ENCODE results near the gene MED9.
"Not testable (repeated sequence)": the region's sequence is repeated elsewhere in the genome, so short reads cannot be mapped to it uniquely, and the experiment has no call there.

The MED9 gene, protein sequence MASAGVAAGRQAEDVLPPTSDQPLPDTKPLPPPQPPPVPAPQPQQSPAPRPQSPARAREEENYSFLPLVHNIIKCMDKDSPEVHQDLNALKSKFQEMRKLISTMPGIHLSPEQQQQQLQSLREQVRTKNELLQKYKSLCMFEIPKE

DNA sequence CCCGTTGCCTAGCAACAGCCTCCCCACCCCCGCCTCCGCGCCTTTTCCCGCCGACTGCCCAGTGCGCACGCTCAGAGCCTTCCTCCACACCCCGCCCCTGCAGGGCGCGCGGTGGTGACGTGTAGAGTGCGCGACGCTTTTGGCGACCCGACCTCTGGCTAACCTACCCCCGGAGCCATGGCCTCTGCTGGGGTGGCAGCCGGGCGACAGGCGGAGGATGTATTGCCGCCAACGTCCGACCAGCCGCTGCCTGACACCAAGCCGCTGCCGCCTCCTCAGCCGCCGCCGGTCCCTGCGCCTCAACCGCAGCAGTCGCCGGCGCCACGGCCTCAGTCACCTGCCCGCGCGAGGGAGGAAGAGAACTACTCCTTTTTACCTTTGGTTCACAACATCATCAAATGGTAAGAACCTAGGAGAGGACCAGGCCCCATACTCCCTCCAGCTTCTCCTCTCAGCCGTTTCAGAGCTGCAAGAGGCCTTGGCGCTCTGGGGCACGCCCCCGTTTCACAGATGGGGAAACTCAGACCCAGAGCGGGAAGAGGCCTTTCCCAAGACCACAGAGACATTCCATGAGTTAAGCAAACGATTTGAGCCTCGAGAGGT, at the start of gene MED9:
MED9 (plus strand) TSS at position 136 of the 603 bp plus-strand sequence; CDS start at position 178, 42 bp downstream.
- peak in 54 of 56 donors; percentile 69 to 94 (median 86) for DNase-seq

DNA sequence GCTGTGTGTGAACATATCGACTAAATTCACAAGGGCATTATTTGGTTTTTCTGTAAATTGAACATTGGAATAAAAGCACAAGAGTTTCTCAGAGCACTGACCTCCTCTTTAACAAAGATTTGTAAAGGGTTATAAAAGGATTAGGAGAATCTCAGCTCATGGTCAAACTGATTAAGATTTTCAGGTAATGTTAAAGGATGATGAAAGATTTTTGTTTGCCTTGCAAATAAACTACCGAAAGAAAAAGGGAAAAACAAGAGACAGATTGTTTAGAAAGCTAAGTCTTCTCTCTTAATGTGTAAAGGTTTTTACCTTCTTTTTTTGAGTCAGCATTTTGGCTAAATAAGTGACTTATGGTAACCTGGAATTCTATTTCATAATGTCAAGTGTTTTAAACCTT, 47.6 kb upstream of the MED9 start:
- DNase-seq: no peak

DNA sequence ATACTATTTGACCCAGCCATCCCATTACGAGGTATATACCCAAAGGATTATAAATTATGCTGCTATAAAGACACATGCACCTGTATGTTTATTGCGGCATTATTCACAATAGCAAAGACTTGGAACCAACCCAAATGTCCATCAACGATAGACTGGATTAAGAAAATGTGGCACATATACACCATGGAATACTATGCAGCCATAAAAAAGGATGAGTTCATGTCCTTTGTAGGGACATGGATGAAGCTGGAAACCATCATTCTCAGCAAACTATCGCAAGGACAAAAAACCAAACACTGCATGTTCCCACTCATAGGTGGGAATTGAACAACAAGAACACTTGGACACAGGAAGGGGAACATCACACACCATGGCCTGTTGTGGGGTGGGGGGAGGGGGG, 45.9 kb upstream of the MED9 start:
- not testable (repeated sequence) for DNase-seq

DNA sequence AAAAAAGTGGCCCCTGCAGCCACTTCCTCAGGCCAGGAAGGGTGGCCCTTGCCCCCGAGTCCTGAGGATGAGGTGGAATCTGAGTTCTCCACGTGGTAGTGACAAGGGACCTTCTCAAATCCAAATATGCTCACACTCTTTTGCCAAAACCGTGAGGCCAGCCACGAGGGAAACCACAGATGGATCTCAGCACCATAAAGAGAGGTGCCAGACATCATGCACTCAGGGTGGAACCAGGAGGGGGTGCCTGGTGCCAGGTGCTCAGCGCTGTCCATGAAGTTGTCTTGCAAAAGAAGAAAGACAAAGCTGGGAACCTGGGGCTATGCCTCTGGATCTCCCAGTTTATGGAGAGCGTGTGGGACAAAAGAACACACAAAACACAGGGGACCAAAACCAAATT, 45.2 kb upstream of the MED9 start:
- no peak for DNase-seq

DNA sequence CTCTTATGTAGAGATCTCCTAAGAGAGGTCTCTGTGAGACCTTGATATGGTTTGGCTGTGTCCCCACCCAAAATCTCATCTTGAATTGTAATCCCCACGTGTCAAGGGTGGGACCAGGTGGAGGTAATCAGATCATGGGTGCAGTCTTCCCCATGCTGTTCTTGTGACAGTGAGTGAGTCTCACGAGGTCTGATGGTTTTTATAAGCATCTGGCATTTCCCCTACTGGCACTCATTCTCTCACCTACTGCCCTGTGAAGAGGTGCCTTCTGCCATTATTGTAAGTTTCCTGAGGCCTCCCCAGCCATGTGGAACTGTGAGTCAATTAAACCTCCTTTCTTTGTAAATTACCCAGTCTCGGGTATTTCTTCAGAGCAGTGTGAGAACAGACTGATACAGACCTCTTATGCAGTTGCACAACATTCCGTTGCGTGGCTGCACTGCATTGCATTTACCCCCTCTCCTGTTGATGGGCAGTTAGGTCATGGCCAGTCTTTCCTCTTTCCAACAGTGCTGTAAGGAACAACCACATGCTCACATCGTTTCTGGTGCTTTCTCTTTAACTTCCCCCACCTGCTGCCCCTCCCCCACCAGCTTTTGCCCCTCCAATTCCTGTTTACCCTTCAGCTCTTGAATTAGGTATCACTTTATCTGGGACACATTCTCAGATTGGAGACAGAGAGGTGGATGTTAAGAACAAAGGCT, 43.6 kb upstream of the MED9 start:
- DNase-seq: no peak

DNA sequence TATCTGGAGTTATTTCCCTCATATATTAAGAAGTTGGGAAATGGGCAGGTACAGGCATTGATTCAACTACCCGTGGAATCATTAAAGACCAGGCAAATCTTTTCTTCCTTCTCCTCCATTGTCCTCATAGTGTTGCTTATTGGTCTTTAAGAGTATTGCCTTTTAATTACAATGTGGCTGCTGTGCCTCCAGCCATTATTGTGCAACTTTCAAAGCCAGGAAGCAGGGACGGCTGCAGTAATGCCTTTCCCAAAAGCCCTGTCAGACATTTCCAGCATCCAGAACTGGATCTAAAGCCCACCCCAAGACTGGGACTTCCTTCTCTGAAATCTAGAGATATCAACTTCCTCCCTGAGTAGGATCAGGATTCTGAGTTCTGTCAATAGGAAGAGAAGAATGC, 42.3 kb upstream of the MED9 start:
- DNase-seq: no peak

DNA sequence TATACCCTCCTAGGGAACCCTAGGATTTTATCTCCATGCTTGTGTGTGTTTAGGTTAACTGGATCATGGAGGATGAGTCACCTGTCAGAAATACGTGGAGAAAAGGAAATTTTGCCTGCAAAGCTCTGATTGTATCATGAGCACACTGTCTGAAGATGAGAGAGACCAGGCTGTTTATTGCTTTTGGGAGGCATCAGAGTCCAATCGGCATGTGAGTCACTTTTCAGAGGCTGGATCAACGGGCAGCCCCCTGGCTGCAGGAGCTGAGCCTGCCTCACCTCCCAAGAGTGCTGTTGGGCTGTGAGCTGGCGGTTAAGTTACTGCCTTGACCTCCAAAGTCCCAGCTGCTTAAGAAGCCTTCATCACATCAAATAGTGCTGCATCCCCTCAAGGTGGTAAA, 41.5 kb upstream of the MED9 start:
- no peak for DNase-seq

DNA sequence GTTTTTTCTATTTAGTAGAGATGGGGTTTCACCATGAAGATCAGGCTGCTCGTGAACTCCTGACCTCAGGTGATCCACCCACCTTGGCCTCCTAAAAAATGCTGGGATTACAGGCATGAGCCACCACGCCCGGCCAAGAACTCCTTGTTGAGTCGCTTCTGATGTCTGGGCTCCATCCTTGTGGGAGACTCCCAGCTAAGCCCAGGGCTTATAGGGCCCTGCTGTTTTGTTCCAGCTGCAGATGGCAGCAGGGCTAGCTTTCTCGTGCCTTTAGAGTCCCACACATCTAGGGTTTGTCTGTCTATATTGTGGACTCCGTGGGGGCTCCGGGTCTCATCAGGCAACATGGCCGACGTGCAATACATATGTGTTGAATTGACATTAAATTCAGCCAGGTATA, 39.3 kb upstream of the MED9 start:
- no peak for DNase-seq

DNA sequence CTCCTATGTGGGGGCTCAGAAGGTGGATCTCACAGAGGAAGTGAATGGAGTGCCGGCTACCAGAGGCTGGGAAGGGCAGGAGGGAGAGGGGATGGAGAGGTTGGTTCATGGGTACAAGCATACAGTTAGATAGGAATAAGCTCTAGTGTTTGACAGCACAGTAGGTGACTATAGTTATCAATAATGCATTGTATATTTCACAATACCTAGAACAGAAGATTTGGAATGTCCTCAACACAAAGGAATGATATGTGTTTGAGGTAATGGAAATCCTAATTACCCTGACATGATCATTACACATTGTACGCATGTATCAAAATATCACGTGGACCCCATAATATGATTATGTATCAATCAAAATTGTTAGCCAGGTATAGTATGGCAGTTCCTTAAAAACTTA, 38.9 kb upstream of the MED9 start:
- no peak for DNase-seq

DNA sequence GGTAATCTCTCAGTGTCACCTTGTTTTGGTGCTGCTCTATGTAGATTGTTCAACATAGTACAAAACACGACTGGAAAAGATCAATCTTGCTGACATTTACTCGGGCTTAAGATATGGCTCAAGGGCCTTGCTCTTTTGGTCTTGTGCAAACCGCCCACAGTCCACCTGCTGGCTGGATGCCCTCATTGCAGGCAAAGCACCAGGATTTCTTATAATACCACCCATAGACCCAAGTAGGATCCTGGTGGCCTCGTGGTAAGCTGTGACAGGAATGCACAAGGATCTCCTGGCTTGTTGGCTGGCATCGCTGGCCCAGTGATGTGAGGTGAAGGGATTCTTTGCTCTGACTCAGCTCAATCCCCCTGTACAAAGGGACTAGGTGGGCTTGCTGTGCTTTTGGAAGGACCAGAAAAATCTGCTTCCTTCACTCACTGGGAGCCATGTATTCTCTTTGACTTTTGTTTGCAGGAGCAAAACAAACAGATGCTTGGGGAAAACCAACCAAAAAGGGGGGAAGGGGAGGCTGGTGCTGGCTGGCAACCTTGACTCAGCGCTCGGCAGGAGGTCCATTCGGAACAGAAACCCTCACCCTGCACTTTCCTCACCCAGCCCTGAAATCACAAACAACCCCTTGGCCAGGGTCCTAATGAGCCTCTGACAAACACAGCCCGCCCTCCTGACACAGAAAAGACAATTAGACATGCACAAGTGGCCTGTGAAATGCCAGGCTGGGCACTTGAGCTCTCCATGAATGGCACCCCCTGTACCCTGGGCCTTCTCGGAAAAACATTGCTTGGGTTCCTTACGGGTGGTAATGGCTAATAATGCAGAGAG, 36.6 kb upstream of the MED9 start:
- peak in 51 of 56 donors; percentile 11 to 79 (median 47) for DNase-seq

DNA sequence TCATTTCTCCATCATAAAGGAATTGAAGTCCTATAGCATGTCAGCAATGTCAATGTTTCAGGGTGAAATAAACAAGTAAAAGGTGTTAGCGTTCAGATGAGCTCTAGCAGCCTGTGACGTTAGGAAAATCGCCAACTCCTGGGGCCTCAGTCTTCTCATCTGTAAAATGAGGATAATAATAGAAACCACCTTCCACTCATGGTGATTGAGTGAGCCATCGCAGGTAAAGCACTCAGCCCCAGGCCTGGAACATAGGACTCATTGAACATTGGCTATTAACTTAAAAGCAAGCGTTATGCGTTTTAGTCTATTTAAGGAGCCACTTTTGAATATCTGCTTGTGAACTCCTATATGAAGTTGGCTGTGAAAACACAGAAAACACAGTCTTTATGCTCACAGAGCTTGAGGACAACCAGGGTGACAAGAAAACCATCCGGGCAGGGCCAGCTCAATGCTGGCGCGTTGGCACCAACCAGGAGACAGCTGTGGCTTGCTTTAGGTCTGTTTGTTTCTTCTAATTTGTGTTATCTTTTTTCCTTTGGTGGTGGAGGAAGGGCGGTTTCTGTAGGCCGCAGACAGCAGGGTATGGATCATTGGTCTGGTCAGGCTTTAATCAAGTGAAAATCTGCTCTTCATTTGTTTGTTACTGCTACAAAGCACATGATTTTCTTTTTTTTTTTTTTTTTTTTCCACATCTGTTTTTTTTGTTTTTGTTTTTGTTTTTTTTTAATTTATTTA, 35.7 kb upstream of the MED9 start:
- DNase-seq: no peak

DNA sequence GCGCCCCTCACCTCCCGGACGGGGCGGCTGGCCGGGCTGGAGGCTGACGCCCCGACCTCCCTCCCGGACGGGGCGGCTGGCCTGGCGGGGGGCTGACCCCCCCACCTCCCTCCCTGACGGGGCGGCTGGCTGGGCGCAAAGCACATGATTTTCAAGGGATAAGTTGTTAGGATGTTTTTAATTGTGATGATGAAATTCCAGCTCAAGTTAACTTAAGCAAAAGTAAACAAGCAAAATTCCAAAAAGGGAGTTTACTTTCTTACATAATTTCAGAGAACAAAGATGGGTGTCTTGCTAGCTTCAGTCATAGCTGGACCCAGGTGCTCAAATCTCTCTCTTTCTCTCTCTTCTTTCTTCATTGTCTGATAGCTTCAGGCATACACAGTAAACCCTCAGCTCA, 33.6 kb upstream of the MED9 start:
- DNase-seq: no peak

DNA sequence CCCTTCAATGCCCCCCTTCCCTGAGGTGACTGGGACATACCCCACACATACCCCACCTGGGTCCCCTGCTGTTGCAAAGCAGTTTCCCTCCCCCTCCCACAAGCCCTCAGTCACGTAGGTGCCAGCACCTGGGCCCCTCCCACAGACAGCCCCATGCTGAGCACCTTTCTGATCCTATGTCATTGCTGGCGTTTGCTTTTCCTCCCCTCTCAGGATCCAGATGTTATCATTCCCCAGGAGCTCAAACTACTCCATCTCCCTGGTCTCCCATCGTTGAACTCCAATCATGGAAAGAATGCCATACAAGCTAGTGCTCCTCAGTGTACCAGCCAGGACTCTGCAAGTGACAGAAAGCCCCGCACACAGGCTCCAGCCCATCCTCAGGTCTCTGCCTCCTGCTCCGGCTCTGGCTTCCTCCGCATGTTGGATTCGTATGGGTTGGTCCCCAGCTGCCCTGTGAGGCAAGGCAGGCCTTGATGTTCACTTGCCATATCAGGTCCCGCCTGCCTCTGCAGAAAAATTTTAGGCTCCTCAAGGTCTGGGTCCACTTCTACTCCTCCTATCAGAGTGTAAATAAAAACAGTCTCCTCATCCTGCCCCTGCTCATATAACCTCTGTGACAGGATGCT, 31.4 kb upstream of the MED9 start:
- DNase-seq: no peak

DNA sequence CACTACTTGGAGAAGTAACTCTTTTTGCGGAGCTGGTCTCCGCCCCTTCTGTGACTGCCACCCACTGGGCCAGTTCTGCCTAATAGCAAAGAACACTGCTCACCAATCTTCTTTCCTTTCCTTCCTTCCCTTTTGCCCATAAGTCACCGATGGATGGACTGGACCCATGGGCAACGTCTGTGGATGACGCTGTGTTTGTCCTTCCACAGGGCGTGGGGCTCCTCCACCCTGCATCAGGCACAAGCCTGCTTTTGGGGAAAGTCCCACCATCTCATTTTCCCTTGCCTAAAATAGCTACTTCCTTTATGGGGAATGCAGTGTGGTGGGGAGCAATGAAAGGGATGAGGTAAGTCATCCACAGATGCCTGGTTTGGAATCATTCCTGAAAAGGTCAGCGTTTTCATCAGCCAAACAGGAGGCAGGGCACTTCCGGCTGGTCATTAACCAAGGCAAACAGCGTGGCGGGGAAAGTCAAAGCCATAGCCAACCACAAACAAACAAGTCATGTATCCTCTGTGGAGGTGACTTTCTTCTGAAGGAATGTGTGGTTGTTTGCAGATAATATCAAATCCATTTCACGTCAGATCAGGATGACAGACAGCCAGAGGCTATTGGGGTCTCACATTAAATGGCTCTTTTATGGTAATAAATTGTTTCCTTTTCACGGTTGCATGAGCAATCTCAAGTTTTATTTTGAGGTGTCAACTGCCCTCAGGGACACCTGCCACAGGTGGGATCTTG, 30.7 kb upstream of the MED9 start:
- no peak for DNase-seq

DNA sequence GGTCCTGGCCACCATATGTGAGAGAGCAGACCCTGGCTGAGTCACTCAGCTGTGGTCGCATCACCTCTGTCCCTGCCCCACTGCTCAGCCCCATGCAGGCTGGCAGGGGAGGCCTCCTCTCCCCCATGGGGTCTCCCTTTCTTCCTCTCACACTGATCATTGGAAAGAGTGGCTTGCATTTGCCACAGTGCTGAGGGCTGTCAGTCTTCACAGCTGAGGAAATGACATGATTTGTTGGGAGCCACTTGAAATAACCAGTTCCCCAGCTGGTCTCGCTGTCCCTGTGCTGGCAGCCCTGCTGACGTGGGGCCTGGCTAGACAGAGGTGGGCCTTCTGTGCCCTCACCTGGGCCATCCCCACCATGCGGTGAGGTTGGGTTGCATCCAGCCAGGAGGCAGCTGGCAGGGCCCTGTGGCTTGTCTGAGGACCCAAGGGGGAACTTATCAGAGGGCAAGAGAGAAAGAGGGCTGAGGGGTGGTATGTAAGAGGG, 30.1 kb upstream of the MED9 start:
- no peak for DNase-seq

DNA sequence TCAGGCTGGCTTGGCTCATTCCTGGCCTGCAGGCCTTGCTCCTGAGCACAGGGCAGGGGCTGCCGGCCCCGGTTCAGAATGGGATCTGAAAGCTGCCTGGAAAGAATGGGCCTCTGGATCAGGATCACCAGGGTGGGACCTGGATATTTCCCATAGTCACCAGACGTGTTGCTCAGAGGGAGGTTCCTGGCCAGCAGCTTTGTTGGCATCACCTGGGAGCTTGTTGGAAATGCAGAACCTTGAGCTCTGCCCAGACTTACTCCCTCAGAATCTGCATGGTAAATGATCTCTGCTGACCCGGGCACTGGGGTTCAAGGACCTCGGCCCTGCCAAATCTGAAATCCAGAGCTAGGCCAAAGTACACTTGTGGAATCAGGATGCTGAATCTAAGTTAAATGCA, 29.5 kb upstream of the MED9 start:
- no peak for DNase-seq

DNA sequence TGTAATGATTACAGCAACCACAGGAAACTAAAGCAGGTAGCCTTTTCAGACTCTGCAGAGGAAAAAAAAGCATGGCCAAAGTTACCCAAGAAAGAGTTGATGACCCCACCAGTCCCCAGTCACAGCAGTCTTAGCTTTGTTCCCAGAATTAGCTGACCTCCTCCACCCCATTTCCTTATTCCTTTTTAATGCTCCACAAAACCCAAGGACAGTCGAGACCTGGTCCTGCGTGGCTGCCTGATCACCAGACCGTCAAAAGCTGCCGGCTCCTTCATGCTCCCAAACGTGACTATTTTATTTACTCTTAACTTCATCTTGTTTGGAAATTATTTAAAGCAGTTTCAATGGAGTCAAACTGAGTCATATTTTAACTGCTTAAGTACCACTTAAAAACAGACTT, 28.7 kb upstream of the MED9 start:
- DNase-seq: no peak

DNA sequence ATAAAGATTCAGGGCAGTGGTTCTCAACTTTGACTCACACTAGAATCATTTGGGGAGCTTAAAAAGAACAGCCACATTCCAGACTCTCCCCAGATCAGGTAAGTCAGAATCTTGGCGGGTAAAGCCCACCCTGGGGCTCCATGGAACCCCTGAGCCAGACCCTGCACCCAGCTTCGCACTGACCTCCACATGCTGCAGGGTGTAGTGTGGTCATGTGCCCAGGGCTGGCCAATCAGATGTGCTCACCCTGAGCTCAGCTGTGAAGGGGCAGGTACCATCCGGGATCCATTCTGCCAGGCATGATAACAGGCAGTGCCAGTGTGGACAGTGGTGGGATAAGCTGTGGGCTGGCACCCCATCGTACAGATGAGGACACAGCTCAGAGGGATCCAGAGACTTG, 28.1 kb upstream of the MED9 start:
- no peak for DNase-seq

DNA sequence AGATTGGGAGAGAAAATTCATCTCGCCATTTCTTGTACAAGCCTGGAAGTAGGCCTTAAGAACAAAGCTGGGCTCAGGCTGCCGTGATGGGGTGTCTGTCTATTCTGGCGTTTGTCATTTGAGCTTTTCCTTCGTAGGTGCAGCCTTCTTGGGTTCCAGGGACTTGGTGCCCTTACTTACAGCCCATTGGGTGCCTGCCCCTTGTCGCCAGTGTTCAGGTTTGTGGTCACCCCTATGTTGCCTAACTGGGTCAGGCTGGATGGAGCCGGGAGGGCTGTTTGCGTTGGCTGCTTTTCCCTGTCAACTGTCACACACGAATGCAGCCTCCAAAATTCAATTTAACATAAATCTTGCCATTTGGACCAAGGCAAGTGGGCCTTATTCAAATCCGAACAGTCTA, 23.7 kb upstream of the MED9 start:
- no peak for DNase-seq

DNA sequence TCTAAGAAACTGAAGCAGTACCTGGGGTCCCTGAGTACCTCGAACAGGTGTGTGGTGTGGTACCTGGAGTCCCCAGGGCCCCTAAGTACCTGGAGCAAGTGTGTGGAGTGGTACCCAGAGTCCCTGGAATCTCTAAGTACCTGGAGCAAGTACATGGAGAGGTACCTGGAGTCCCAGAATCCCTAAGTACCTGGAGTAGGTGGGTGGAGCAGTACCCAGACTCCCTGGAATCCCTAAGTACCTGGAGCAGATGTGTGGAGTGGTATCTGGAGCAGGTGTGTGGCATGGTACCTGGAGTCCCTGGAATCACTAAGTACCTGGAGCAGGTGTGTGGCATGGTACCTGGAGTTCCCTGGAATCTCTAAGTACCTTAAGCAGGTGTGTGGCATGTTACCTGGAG, 22.5 kb upstream of the MED9 start:
- DNase-seq: no peak
